Thyroid gland (tissue), 4 donors: ENCODE data around the gene EIF3C. TPM values are rescaled to one million over a fixed set of nuclear protein-coding genes. Genes with fewer than 3 reads are reported as not detected.
"Not testable (repeated sequence)": the region's sequence is repeated elsewhere in the genome, so short reads cannot be mapped to it uniquely, and the experiment has no call there.

Experiments used
- DNase-seq, 2 donors: peaks; one replicate each; pipeline ENCODE4 v3.0.0-alpha.2; 2019
- H3K27ac ChIP-seq, 3 donors: fragments of 200-600 bp; sonication (generic); 1 replicate in 2 of 3; 2 replicates in 1 of 3; pipeline ENCODE4 v1.5.1; 2016 to 2019; ENCODE audit warnings: mild to moderate bottlenecking in 1 of 3, moderate library complexity in 1 of 3
- H3K27me3 ChIP-seq: fragments of 200-600 bp; sonication (generic); one replicate; pipeline ENCODE4 v1.5.1; 2019
- H3K36me3 ChIP-seq, 2 donors: fragments of 200-600 bp; sonication (generic); one replicate each; pipeline ENCODE4 v1.5.1; 2016 to 2019
- H3K4me1 ChIP-seq, 2 donors: fragments of 200-600 bp; sonication (generic); one replicate each; pipeline ENCODE4 v1.5.1; 2017 to 2019
- H3K4me3 ChIP-seq, 3 donors: fragments of 200-600 bp; sonication (generic); replicated peaks in 1 of 3; 1 replicate in 2 of 3; 2 replicates in 1 of 3; pipeline ENCODE4 v1.5.1; 2016; ENCODE audit warnings: mild to moderate bottlenecking in 1 of 3
- H3K9me3 ChIP-seq: fragments of 200-600 bp; sonication (generic); one replicate; pipeline ENCODE4 v1.5.1; 2017
- WGBS, 2 donors: methylation state at CpG; one replicate each; pipeline ENCODE4 v1.1.5; 2017; 5-methylcytosine and 5-hydroxymethylcytosine counted together
- intact Hi-C: fragments of 100-400 bp; cut with DNase I; formaldehyde crosslinking; loops from one replicate; pipeline ENCODE4 v1.15.1; 2023
- microRNA-seq: library from miRNA; unstranded; fragments of <30 nt; microRNA quantifications from one replicate; pipeline ENCODE4, GENCODE V29; 2016
- small RNA-seq: library from RNA; depleted of rRNA; stranded (forward); fragments of <200 nt; gene quantifications from one replicate; pipeline ENCODE3, GENCODE V24; 2016
- total RNA-seq, 4 donors: library from RNA; depleted of rRNA; stranded (reverse); fragments of >200 nt; gene quantifications; one replicate each; pipeline ENCODE4 v1.2.3, GENCODE V29; 2016

The EIF3C gene
- total RNA-seq, 4 donors from 2014 or later, result 213 to 326 (median 285) TPM

GRCh38 chr16:28782357-28782756 lies 71.1 kb downstream of the EIF3C start:
- WGBS, 2 donors, result no CpG with 5 or more reads among the region's 4 CpGs
- H3K4me3 ChIP-seq, H3K27me3 ChIP-seq, intact Hi-C loops, H3K36me3 ChIP-seq, H3K27ac ChIP-seq, DNase-seq, H3K4me1 ChIP-seq, H3K9me3 ChIP-seq: not testable (repeated sequence)

Small RNAs within 50 kb of the gene (microRNA-seq; reads per million reads assigned to microRNA genes)
- not detected for gene MIR6862-2

Small RNAs within 50 kb of the gene (small RNA-seq; reads per million reads assigned to genes)
- gene MIR6862-2, result not detected

Other genes with a start within 250 kb of the EIF3C start
- not detected for gene NPIPB7, start 239.1 kb upstream of the EIF3C start, total RNA-seq
- 10 to 100 TPM; 32.5 to 80.9 (median 50.3) TPM for gene CLN3, start 219.4 kb upstream of the EIF3C start, total RNA-seq
- gene APOBR, start 216.8 kb upstream of the EIF3C start, total RNA-seq, result 1 to 10 TPM in 2 of 4 donors, under 1 TPM in 2; 0.42 to 1.1 (median 0.78) TPM
- gene IL27, start 204.6 kb upstream of the EIF3C start, total RNA-seq, result under 1 TPM in 1 of 4 donors, not detected in 3; 0.45 TPM
- 1,000 to 10,000 TPM in 1 of 4 donors, 100 to 1,000 TPM in 2, 10 to 100 TPM in 1; 53.3 to 1,103 (median 535) TPM for gene NUPR1, start 172.5 kb upstream of the EIF3C start, total RNA-seq
- gene SGF29, start 157.5 kb upstream of the EIF3C start, total RNA-seq, result 10 to 100 TPM; 31.8 to 41.9 (median 36.9) TPM
- gene SULT1A2, start 114.4 kb upstream of the EIF3C start, total RNA-seq, result 10 to 100 TPM in 3 of 4 donors, 1 to 10 TPM in 1; 3.6 to 35.9 (median 20.9) TPM
- gene SULT1A1, start 101.4 kb upstream of the EIF3C start, total RNA-seq, result 100 to 1,000 TPM in 2 of 4 donors, 10 to 100 TPM in 2; 84.9 to 162 (median 118) TPM
- under 1 TPM in 2 of 4 donors, not detected in 2; 0.27 to 0.63 TPM for gene NPIPB8, start 73.4 kb upstream of the EIF3C start, total RNA-seq
- 1 to 10 TPM; 1.2 to 8.2 (median 2.0) TPM for gene NPIPB9, start 40.3 kb downstream of the EIF3C start, total RNA-seq
- gene ATXN2L, start 111.5 kb downstream of the EIF3C start, total RNA-seq, result 10 to 100 TPM; 49.3 to 78.7 (median 62.0) TPM
- gene TUFM, start 134.9 kb downstream of the EIF3C start, total RNA-seq, result 100 to 1,000 TPM in 3 of 4 donors, 10 to 100 TPM in 1; 95.7 to 172 (median 126) TPM
- 10 to 100 TPM; 34.4 to 60.6 (median 38.8) TPM for gene SH2B1, start 152.4 kb downstream of the EIF3C start, total RNA-seq
- gene ATP2A1, start 167.0 kb downstream of the EIF3C start, total RNA-seq, result 1 to 10 TPM in 2 of 4 donors, under 1 TPM in 1, not detected in 1; 0.27 to 2.7 (median 2.3) TPM
- 10 to 100 TPM; 36.7 to 55.8 (median 41.2) TPM for gene RABEP2, start 213.8 kb downstream of the EIF3C start, total RNA-seq
- not detected for gene CD19, start 220.5 kb downstream of the EIF3C start, total RNA-seq
- 10 to 100 TPM; 20.5 to 33.6 (median 28.2) TPM for gene NFATC2IP, start 239.5 kb downstream of the EIF3C start, total RNA-seq